Mesothelial cell of epicardium (in vitro differentiated cells): ENCODE results near the gene MCF2L. TPM values are rescaled to one million over a fixed set of nuclear protein-coding genes. Genes with fewer than 3 reads are reported as not detected.

Experiments
- DNase-seq, 2 experiments: peaks; one replicate each; pipeline ENCODE4 v3.0.0; 2021; ENCODE audit warnings: low spot score in 2 of 2; ENCODE audit not compliant: unreplicated experiment in 2 of 2
- H3K27ac Mint-ChIP-seq: 2 replicates; pipeline ENCODE4 v1.8.0; 2021; ENCODE audit warnings: mixed read lengths
- H3K27me3 Mint-ChIP-seq: 2 replicates; pipeline ENCODE4 v1.8.0; 2021; ENCODE audit warnings: low read depth, mixed read lengths
- H3K36me3 Mint-ChIP-seq: 2 replicates; pipeline ENCODE4 v1.8.0; 2021; ENCODE audit warnings: mixed read lengths
- H3K4me1 Mint-ChIP-seq: 2 replicates; pipeline ENCODE4 v1.8.0; 2021; ENCODE audit warnings: mixed read lengths
- H3K4me3 Mint-ChIP-seq: 2 replicates; pipeline ENCODE4 v1.8.0; 2021; ENCODE audit warnings: mild to moderate bottlenecking, moderate library complexity, mixed read lengths
- H3K9me3 Mint-ChIP-seq: 2 replicates; pipeline ENCODE4 v1.8.0; 2021; ENCODE audit warnings: mixed read lengths
- CTCF ChIP-seq: fragments of 200-600 bp; sonication (generic); IDR thresholded peaks from one replicate; pipeline ENCODE4 v1.5.0; 2021; ENCODE audit warnings: antibody characterized with exemption; ENCODE audit not compliant: unreplicated experiment
- total RNA-seq: library from RNA; stranded (reverse); gene quantifications from 3 replicates; pipeline ENCODE4 v1.2.1, GENCODE V29; 2021

The MCF2L gene
- total RNA-seq, 1 donor from 2014 or later = 36.6 TPM

- no peak for DNase-seq
- H3K9me3 Mint-ChIP-seq = peaks cover 4% of the 10 kb centered on the region
- no peaks in the 10 kb centered on the region for H3K27me3 Mint-ChIP-seq
- no peaks in the 10 kb centered on the region for H3K4me1 Mint-ChIP-seq
- no peak for TF ChIP-seq CTCF
- H3K36me3 Mint-ChIP-seq = peaks cover 20% of the 10 kb centered on the region
- no peak overlapping the region for H3K27ac Mint-ChIP-seq
- H3K4me3 Mint-ChIP-seq = no peak overlapping the region
Observed at GRCh38 chr13:113066746-113067145, 97.7 kb downstream of the MCF2L start.

DNA sequence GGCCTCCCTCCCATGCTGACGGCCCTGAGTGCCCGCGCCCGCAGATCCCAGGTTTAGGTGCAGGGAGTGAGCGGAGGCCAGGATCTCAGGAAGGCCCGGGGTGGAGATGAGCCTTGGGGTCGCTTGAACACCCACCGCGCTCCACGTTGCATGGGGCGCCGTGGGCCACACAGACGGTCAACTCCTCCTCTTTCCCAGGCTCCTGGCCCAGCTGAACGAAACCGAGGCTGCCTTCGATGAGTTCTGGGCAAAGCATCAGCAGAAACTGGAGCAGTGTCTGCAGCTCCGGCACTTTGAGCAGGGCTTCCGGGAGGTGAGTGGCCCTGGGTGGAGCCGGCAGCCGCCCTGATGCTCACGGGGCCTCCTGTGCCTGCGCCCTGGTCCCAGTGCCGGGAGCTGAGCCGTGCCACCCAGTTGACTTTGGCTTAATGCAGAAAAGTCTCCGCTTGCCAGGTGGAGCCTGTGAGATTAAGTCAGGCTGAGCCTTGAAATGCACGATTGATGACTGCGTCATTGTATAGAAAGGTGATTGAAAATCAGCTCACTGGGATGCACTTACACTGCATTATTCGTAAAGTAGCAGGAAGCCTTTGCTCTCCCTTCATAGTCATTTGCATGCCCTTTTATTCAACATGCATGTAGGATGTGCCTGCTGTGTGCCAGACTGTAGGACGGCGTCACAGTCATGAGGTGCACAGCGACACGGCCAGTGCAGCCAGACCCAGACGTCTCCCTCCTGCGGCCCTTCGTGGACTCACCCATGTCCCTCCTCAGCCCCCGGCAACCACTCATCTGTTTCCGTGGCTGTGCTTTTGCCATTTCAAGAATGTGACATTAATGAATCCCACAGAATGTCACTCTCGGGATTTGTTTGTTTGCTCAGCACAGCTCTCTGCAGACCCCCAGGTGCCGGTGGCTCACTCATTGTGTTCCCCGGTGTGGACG, 101.1 kb downstream of the MCF2L start:
- Mint-ChIP-seq H3K36me3 (peaks cover 37% of the 10 kb centered on the region), H3K27ac (no peak overlapping the region), H3K4me1 (no peaks in the 10 kb centered on the region), H3K9me3 (peaks cover 18% of the 10 kb centered on the region), H3K4me3 (no peak overlapping the region), H3K27me3 (no peaks in the 10 kb centered on the region)
- no peak for DNase-seq
- no peak for TF ChIP-seq CTCF

GRCh38 chr13:113070855-113071254, 101.8 kb downstream of the MCF2L start:
- no peak for DNase-seq
- no peak for TF ChIP-seq CTCF
- Mint-ChIP-seq H3K4me3 (no peak overlapping the region), H3K27me3 (no peaks in the 10 kb centered on the region), H3K27ac (no peak overlapping the region), H3K4me1 (no peaks in the 10 kb centered on the region), H3K36me3 (peaks cover 38% of the 10 kb centered on the region), H3K9me3 (peaks cover 18% of the 10 kb centered on the region)

GRCh38 chr13:113072376-113072775, 103.4 kb downstream of the MCF2L start:
- Mint-ChIP-seq H3K27me3 (no peaks in the 10 kb centered on the region), H3K9me3 (peaks cover 18% of the 10 kb centered on the region), H3K4me3 (no peak overlapping the region), H3K36me3 (peaks cover 40% of the 10 kb centered on the region), H3K4me1 (no peaks in the 10 kb centered on the region), H3K27ac (no peak overlapping the region)
- no peak for TF ChIP-seq CTCF
- no peak for DNase-seq

DNA sequence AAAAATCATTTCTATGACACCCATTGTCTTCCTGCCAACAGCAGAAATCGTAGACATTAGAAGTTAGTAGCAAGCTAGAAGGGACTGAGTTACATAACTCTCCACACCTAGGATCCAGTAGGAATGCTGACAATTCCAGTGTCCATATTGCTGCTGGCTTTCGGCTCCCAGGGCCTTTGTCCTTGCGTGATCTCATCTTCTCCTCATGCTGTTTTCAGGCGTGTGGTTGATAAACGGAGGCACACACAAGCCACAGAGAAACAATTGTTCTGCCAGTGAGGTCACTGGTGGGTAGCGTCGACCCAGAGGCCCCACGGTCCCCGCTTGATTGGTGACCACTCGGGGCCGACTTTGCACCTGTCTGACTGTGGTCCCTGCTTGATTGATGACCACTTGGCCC, 104.9 kb downstream of the MCF2L start:
- H3K36me3 Mint-ChIP-seq = peaks cover 46% of the 10 kb centered on the region
- DNase-seq = no peak
- H3K27me3 Mint-ChIP-seq = no peaks in the 10 kb centered on the region
- H3K4me1 Mint-ChIP-seq = no peaks in the 10 kb centered on the region
- H3K4me3 Mint-ChIP-seq = no peak overlapping the region
- peaks cover 18% of the 10 kb centered on the region for H3K9me3 Mint-ChIP-seq
- no peak for TF ChIP-seq CTCF
- no peak overlapping the region for H3K27ac Mint-ChIP-seq
